ENCODE measurements around the gene STAU1. TPM values are rescaled to one million over a fixed set of nuclear protein-coding genes. Genes with fewer than 3 reads are reported as not detected.

STAU1 gene
- total and polyA plus RNA-seq, 2 of the 13 experiments (the other 11 are each of a cell fraction or from before 2014, with no cell fraction given) = 119 to 133 TPM

GRCh38 chr20:49161428-49162152 is 26.5 kb downstream of the STAU1 start (continued):
- TF ChIP-seq ZBED4 (CRISPR knock-in tag; IDR thresholded peaks at IDR 0.05; ENCODE audit: borderline replicate concordance) (0 out of 2 replicates have a peak, but pooled peaks have one; percentile 53), GATAD1 (CRISPR knock-in tag; IDR thresholded peaks at IDR 0.05) (no peak), ZKSCAN8 (CRISPR knock-in tag; IDR thresholded peaks at IDR 0.05; ENCODE audit: borderline replicate concordance) (peak; percentile 74; the same call in 1 of the 2 replicates), HNRNPUL1 (IDR thresholded peaks at IDR 0.05; ENCODE audit: low read depth, low read length) (no peak), ZNF296 (CRISPR knock-in tag; conservative IDR thresholded peaks at IDR 0.05) (no peak), ZNF18 (CRISPR knock-in tag; IDR thresholded peaks at IDR 0.05; ENCODE audit: insufficient replicate concordance) (no peak), NONO (IDR thresholded peaks at IDR 0.05) (no peak), NONO (CRISPR knock-in tag; conservative IDR thresholded peaks at IDR 0.05) (no peak), ZNF792 (CRISPR knock-in tag; IDR thresholded peaks at IDR 0.05) (no peak), ZNF646 (CRISPR knock-in tag; IDR thresholded peaks at IDR 0.05) (peak; percentile 60; the same call in 1 of the 2 replicates), ZNF766 (CRISPR knock-in tag; IDR thresholded peaks at IDR 0.05; ENCODE audit: borderline replicate concordance) (no peak), ZSCAN29 (CRISPR knock-in tag; conservative IDR thresholded peaks at IDR 0.05) (no peak), DBP (CRISPR knock-in tag; IDR thresholded peaks at IDR 0.05; ENCODE audit: not compliant biosample characterization) (no peak), RARG (CRISPR knock-in tag; IDR thresholded peaks at IDR 0.05; ENCODE audit: low read depth) (no peak), KDM1A (CRISPR knock-in tag; IDR thresholded peaks at IDR 0.05) (no peak), NR3C1 (CRISPR knock-in tag; IDR thresholded peaks at IDR 0.05) (no peak)
